ENCODE results near the gene DACT2.
"Not testable (repeated sequence)": the region's sequence is repeated elsewhere in the genome, so short reads cannot be mapped to it uniquely, and the experiment has no call there.

Gene DACT2

DNA sequence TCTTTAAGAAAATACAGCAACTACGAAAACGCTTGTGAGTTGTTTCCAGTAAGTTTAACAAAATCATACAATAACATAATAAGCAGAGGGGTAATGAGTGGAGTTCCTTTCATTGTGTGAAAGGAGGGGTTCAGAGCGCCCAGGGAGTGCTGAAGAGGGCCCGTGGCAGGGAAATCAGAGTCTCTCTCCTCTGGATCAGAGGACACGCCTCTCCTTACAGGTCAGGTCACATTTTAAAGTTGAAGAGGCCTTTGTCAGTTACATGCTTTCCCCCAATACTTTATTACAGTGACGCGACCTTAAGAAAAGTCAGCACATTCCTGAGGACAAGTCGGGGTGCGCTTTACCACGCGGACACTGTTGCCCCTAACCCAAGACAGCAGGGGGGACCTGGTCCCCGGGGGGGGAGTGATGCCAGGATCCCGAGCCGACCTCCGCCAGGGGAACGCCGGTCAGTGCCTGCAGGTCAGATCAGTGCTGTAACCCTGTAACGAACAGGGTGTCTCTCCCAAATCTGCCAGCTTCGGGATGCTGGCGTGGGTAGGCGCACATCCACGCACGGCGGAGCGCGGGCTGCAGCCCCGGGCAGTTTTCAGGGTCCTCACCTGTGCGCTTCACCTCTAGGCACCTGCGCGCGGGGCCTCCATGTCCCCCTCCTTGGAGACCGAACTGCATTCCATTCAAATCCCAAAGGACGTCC is 848 bp downstream of the DACT2 start:
- no peak for DNase-seq

GRCh38 chr6:168318090-168318489 is 1.5 kb downstream of the DACT2 start:
- no peak for DNase-seq

DNA sequence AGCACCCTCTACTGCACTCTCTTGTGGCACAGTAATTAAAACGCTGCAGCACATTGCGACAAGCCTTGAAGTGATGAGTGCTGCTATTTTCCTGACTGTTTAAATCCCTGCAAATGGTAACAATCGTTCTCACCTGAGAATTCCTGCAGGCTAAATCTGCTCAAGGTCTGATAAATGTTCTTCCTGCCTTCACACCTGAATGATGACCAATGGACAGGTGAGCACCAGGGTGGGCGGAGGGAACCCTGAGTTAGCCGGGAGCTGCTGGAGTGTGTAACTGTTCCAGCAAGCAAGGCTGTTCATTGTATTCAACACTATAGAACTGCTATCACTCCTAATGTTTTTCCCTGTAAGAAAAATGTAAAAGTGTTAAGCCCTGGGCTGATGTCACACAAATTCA is 4.0 kb downstream of the DACT2 start:
- DNase-seq: no peak

DNA sequence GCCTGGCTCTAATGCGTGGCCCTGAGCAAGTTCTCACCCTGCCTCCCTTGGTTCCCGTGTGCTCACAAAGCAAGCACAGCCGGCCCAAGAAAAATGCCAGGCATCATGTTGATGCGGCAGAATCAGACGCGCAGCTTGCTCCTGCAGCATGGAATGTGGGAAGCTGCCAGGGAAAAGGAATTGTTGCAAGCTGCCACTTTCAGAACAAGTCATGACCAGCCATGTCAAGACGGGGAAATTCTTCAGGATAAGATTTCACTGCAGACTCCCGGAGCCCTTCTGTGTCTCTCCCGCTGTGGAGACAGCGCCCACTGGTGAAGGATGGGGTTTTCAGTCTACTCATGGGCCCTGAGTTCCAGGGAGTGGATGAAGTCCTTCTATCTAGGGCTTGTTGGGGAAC is 4.6 kb downstream of the DACT2 start:
- DNase-seq: no peak

DNA sequence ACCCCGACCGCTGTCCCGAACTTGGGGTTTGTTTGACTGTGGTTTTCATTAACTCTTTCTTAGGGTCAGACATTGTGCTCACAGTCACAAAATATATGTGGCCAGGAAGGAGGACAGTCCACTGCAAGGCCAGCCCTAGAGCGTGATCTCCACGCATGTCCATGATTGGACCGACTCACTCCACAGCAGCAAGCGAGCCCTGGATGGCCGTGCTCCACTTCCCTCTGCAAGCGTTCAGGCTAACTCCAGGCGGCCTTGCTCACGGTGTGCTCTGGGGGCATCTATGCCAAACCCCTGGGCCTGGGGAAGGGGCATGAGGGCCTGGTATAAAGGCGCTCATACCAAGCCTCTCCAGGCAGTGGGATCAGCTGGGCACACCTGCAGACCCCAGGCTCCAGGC is 5.6 kb downstream of the DACT2 start:
- DNase-seq: no peak

DNA sequence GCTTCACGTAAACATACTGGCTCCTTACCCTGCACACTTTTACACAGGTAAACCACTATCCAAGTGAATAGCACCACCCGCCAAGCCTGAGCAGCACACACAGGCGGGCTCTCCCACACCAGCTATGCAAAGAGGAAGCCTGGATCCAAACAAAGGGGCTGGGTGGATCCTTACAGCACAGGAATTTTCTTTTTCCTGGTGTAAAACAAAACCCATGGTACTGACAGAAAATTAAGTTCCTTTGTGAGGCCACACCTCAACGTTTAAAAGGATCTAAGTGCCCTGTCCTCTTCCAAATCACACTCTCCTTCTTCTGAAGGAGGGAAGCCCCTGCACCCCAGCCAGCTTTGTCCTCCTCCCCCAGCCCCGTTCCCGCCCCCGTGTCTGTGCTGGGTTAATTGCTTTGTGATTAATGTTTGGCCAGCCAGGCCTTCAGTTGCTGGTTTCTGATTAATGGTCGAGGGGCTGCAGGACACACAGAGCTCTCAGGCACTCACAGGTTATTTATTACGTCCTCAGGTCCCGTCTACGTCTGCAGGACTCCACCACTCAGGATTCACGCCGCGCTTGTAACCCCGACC is 6.1 kb downstream of the DACT2 start:
- DNase-seq: no peak

DNA sequence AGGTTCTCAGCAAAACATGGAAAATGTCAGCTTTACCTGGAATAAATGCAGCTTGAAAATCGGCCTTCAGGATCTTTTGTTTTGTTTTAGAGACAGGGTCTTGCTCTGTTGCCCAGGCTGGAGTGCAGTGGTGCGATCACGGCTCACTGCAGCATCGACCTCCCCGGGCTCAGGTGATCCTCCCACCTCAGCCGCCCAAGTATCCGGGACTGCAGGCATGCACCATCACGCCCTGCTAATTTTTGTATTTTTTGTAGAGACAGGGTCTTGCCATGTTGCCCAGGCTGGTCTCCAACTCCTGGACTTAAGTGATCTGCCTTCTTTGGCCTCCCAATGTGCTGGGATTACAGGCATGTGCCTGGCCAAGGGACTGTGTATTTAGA is 7.5 kb downstream of the DACT2 start:
- DNase-seq: not testable (repeated sequence)

- no peak for DNase-seq
These were observed 8.0 kb downstream of the DACT2 start for GRCh38 chr6:168311410-168312124.

- no peak for DNase-seq
These were observed 8.6 kb downstream of the DACT2 start for GRCh38 chr6:168310945-168311344.

GRCh38 chr6:168310403-168310802 is 9.2 kb downstream of the DACT2 start:
- no peak for DNase-seq

DNA sequence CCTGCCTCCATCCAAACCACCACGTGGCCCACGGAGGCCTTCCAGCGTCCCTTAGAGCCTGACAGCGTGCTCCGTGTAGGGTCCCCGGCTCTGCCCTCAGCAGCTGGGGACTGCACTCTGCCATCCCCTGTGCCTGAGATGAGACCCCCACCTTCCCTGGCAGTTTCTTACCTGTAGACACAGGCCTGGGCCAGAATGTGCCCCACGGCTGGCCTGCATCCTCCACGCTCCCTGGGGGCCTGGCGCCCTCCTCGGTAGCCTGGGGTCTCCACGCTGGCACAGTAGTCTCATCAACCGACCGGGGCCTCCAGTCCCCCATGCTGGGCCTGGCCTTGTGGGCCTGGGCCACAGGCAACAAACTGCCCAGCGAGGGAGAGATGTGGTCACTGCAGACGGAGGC is 9.6 kb downstream of the DACT2 start:
- DNase-seq: no peak

- DNase-seq: no peak
These were observed 10.4 kb downstream of the DACT2 start for GRCh38 chr6:168309183-168309582.

DNA sequence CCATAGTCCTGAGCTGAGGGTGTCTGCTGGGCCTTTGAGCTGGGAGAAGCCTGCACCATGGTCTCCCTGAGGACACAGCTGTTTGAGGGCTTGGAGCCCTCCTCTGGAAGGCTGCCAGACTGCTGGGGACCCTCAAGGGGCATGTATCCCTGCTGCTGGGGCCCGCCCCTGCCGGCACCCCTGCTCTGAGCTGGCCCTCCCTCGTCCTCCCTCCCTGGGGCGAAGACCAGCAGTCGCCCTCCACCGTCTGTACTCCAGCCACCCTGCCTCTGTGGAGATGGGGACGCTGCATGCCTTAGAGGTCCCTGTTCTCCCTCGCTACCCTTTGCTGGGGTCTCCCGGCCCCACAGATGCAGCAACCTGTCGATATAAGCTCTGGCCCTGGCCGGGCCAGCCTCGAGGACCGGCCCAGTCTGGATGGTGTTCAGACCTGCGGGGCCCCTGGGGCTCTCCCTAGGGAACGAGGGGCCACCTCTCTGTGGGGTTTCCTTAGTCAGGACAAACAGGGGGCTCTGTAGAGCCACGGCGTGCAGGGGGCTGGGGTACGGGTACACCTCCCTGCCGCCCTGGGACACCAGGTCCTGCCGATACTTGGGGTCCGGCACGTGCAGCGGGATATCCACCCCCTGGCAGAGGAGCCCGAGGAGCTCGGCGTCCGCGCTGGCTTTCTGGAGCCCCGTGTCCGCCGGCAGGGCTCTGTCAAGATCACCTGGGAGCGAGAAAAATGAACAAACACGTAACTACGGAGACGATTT is 11.0 kb downstream of the DACT2 start:
- no peak for DNase-seq

DNA sequence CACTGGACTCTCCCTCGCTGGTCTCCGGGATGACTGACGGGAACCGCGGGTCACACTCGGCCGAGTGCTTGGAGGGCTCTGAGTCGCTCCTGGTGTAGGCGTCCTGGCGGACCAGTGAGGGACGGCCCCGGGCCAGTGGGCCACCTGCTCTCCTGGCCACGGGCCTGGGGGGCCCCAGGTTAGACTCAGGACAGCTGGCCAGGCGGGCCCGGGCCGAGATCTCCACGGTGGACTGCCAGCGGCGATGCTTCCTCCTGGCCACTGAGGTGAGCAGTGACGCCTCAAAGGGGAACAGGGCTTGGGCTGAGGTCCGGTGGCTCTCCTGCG is 11.9 kb downstream of the DACT2 start:
- DNase-seq: no peak

GRCh38 chr6:168307015-168307694 is 12.4 kb downstream of the DACT2 start:
- DNase-seq: no peak

GRCh38 chr6:168305863-168306262 is 13.7 kb downstream of the DACT2 start:
- DNase-seq: no peak

- DNase-seq: no peak
These were observed 14.4 kb downstream of the DACT2 start for GRCh38 chr6:168305096-168305749.

DNA sequence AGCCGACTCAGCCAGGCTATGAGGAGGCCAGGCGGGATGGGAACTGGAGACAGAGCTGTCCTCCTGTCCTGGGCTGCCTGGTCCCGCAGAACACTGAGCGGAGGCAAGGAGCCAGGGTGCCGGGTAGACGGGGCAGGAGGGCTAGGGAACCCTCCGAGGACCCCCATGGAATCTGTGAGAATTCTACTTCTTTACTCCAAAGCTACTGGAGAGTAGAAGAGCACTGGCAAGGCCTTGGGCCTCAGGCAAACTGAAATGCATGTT is 14.9 kb downstream of the DACT2 start:
- DNase-seq: no peak

- DNase-seq: no peak
These were observed 15.4 kb downstream of the DACT2 start for GRCh38 chr6:168303982-168304751.

- no peak for DNase-seq
These were observed 17.0 kb downstream of the DACT2 start for GRCh38 chr6:168302534-168302933.

GRCh38 chr6:168301648-168302398 is 17.8 kb downstream of the DACT2 start:
- no peak for DNase-seq

Measured in activated gamma-delta T cell treated with Interleukin-2 at 50 U/mL for 16 hours (primary cell).